Stimulated activated CD8-positive, alpha-beta memory T cell treated with anti-CD3 and anti-CD28 coated beads, Interleukin-4, amount 100 ng/mL, for 48 hours (primary cell): Measurements from ENCODE around the gene SLC2A14.
"Not testable (repeated sequence)": the region's sequence is repeated elsewhere in the genome, so short reads cannot be mapped to it uniquely, and the experiment has no call there.

Source experiments
- DNase-seq: peaks from one replicate; pipeline ENCODE4 v3.0.0-alpha.2; 2020

SLC2A14 gene

DNA sequence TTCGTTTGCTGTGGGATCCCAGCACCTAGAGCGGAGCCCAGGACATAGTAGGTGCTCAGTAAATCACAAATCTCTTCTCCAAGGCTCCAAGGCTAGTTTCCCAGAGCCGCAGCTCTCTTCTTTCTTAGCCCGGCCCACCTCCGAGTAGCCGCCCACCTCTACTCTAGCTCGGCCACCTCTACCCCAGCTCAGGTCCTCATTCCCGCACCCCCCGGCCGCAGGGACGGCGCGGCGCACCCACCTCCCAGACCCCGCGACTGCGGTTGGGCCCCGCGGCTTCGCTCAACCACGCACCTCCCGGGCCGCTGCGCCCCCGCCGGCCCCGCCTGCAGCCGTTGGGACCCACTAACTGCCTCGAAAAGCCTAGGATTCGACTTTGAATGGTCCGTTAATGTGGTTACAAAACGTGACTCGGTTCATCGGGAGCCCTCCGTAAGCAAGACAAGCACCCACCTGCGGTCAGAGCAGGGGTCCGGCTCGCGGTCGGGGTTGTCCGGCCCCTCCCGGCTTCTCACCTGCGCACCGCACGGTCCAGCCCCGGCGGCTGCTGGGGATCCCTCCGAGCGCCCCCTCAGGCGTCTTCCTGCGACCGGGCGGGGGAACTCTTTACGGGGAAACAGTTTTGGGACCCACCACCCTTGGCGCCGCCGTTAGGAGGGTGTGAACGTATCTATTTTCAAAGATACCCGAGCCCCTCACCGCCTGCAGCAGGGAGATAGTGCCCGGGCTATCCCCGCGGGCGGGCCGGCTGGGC, at the start of gene SLC2A14:
SLC2A14 (minus strand) TSS at position 350 of the 754 bp plus-strand sequence. CDS start 3,035 bp downstream, outside the sequence.
- no peak for DNase-seq

DNA sequence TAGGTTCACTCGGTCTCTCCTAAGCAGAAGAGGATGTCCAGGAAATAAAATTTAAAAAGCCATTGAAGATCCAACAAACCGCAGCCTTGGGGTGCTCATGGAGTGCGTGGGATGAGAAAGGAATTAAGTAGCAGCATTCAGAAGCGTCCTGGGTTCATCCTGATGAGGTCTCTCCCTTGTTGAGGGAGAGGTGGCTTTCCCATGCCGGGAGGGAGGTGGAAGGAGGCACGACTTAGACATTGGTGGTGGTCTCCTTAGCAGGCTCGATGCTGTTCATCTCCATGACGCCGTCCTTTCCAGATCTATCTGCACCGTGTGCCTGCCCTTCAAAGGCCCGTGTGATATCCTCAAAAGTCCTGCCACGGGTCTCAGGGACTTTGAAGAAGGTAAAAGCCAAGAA, 48.5 kb upstream of the SLC2A14 start:
- DNase-seq, result not testable (repeated sequence)

DNA sequence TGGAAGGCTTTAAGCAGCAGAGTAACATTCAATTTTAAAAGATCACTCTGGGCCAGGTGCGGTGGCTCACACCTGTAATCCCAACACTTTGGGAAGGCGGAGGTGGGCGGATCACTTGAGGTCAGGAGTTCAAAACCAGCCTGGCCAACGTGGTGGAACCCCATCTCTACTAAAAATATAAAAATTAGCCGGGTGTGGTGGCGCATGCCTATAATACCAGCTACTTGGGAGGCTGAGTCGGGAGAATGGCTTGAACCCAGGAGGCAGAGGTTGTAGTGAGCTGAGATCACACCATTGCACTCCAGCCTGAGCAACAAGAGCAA, 45.5 kb upstream of the SLC2A14 start:
- DNase-seq, result not testable (repeated sequence)

DNA sequence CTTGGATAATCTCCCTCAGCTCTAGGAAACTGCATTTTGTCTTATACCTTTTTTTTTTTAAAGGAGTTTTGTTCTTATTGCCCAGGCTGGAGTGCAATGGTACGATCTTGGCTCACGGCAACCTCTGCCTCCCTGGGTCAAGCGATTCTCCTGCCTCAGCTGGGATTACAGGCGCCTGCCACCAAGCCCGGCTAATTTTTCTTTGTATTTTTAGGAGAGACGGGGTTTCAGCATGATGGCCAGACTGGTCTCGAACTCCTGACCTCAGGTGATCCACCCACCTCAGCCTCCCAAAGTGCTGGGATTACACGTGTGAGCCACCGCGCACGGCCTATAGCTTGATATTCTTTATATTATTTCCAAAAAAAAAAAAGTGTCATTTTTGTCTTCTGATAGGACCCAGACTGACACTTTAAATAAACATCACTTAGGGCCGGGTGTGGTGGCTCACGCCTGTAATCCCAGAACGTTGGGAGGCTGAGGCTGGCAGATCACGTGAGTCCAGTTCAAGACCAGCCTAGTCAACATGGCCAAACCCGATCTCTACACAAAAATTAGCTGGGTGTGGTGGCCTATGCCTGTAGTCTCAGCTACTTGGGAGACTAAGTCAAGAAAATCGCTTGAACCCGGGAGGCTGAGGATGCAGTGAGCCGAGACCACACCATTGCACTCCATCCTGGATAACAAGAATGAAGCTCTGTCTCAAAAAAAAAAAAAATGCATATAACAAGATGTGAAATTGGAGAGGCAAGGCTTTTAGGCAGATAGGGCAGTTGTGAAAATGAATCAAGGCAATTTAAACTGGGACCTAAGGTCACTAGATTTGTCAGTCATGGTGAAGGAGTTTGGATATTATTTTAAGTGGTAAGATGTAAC, 44.9 kb upstream of the SLC2A14 start:
- no peak for DNase-seq

DNA sequence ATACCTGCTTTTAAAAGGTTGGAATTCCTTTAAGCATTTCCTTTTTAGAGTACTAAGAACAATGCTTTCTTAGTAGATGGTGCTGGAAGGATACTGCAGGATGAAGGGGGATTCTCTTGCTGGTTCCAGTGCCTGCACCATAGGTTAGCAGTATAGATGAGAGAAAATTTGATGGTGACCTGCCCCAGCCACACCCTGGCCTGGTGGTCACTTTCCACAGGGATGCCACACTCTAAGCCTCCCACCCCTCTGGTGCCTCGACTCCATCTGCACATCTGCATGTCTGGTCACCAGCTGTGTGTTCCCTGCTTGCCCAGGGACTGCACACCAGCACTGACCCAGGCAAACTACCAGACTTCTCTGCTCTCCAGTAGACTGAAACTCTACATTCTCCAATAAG, 44.2 kb upstream of the SLC2A14 start:
- no peak for DNase-seq

DNA sequence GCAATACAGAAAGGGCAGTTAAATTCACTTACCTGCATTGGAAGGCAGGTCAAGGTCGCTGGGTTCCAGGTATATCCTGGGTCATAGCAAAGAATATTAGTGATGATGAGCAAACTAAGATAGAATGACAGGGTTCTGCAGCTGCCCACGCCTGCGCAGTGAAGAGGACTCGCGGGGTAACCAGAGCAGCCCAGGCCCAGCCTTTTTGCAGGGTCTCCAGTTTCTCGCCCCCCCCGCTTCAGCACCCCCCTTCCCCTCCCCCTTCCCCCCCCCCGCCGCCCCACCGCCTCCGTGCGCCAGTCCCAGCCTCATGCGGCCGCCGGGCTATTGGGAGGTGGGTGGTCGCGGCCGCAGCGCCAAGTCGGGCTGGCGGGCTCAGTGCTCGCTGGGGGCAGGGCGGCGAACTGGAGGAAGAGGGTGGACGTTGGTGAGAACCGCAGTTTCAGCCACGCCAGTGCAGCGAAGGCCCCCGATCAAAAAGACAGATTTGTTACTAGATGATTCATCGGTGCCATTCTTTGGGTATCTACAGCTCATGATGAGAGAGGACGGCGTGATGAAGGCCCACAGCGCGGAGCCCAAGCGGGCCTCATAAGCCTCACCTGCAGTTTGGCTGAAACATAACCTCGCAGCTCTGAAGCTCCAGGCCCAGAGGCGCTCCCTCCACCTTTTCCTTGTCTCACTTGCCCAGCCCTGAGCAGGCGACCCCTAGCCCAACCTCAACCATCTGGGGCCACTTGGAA, 43.1 kb upstream of the SLC2A14 start:
- peak; percentile 67 for DNase-seq

DNA sequence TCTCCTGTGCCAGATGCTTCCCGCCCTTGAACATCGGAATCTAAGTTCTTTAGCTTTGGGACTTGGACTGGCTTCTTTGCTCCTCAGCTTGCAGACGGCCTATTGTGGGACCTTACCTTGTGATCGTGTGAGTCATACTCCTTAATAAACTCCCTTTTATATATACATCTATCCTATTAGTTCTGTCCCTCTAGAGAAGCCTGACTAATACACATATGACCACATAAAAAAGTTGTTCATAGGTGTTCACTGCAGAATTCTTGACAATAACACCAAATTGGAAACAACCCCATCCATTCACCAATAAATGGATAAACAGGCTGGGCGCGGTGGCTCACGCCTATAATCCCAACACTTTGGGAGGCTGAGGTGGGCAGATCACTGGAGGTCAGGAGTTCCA, 37.4 kb upstream of the SLC2A14 start:
- DNase-seq, result not testable (repeated sequence)

DNA sequence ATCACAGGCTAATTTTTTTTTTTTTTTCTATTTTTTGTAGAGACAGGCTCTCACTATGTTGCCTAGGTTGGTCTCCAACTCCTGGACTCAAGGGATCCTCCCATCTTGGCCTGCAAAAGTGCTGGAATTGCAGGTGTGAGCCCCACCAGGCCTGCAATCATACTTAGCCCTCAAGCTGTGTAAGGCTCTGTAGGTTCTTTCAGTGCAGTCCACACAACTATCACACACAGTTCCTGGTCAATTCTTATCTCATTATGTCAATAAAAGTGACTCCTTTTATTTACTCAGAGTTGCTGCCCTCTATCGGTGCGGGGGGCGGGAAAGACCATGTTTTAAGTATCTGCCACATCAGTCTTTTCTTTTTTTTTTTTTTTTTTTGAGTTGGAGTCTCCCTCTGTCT, 34.3 kb upstream of the SLC2A14 start:
- peak; percentile 65 for DNase-seq

DNA sequence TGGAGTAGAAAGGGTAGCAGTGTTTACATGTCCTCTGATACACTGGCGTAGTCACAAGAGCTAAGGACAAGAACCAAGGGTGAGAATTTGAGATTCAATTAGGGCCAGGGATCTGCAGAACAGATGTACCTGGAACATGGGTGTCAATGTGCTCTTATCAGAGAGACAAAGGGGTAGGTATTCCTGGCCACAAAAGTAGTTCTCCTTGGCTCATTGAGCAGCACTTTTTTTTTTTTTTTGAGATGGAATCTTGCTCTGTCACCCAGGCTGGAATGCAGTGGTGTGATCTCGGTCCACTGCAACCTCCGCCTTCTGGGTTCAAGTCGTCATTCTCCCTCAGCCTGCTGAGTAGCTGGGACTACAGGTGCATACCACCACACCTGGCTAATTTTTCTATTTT, 33.6 kb upstream of the SLC2A14 start:
- not testable (repeated sequence) for DNase-seq

DNA sequence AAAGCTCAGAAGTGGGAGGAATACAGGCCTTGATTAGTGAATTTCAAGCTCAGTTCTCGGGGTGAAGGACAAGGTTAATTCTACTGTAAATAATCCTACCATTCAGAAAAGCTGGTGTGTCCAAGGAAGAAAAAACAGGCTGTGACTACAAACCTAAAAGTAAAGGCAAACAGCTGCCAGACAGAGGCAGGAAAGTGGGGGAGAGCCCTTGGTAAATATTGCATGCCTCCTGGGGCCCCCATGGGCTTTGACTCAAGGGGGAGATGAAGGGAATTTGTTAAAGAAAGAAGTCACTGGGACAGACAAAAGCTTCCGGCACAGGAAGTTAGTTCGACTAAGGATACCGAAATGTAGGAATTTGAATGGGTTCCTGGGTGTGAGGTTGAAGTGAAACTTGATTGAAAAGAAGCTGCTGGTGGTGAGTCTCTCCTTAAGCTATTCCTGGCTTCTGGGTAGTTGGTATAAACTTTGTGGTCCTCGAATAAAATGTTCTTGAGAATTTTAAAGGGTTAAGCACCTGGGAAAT, 32.9 kb upstream of the SLC2A14 start:
- DNase-seq, result not testable (repeated sequence)

DNA sequence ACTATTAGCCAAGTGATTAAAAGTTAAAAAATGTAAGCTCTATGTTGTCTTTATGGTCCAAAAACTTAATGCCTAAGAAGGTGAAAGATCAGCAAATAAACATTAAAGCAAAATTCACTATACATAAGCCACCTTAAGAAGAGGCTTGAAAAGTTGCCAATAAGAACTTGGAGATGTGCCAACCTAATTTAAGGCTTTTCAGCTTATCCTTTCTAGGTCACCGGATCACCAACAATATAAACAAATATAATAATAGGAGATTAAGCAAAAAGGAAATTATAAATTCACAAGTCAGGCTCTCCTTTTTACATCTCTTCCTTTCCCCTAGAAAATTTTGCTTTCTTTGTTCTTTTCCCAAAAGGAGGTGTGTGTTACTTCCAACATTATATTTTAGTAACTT, 32.4 kb upstream of the SLC2A14 start:
- no peak for DNase-seq

DNA sequence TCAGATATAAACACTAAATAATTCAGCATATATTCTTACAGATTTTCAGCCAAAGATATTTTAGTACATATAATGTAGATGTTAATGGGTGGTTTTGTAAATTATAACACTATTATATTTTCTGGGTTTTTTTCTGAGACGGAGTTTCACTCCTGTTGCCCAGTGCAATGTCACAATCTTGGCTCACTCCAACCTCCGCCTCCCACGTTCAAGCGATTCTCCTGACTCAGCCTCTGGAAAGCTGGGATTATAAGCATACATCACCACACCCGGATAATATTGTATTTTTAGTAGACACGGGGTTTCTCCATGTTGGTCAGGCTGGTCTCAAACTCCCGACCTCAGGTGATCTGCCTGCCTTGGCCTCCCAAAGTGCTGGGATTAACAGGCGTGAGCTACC, 29.7 kb upstream of the SLC2A14 start:
- DNase-seq, result not testable (repeated sequence)

DNA sequence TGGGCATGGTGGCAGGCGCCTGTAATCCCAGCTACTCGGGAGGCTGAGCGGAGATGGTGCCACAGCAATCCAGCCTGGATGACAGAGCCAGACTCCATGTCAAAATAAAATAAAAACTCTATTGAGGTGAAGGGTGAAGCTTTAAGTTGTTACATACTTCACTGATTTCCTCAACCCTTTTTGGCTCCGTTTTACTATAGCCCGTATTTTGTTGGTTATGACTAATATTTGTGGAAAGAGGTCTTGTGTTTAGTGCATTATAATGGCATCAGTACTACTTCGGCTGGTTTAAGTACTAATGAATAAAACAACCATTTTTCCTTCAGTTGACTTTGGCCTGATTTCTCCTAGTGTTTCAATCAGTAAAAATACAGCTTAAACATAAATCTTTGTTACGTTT, 27.0 kb upstream of the SLC2A14 start:
- no peak for DNase-seq

DNA sequence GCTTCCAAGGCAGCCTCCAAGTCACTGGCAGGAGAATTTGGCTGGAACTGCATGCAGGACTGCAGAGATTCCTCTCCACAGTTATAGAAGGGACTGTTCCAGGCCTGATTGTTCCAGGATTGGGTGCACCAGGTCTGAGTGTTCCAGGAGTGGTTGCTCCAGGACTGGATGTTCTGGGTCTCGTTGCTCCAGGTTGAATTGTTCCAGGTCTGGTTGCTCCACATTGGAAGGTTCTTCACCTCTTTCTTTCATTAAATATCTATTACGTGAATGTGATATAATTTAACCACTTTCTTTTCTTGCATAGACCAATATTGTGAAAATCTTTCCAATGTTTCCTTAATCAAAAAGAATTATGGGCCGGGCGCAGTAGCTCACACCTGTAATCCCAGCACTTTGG, 24.0 kb upstream of the SLC2A14 start:
- DNase-seq, result not testable (repeated sequence)

DNA sequence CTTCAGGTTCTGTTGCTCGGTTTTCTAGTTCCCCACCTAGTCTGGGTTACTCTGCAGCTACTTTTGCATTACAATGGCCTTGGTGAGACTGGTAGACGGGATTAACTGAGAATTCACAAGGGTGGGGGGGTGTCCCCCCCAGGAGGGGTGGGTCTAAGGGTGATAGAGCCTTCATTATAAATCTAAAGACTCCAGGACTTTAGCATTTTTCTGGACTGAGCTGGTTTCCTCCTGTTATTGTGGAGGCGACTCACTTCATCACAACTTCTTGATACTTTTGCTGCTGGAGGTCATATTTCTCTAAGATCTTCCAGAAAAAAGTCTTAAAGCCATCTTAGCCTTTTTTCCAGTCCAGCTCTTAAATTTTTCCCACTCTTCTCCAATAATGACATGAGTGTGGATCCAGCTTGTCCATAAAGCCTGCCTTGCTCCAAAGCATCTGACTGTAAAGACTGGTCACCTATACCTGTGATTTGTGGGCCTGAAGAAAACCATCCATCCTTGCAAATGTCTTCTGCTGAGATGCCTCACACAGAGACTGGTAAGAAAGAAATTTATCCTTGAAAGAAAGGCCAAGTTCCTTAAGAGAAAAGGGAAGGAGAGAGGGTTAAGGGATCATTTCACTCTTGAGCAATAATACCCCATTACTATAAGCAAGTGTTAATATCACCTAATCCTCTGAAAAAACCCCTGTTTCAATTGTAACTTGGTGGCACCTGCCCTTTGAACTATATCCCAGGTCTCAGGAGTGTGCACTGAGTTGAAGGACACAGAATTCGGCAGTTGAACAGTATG, 19.7 kb upstream of the SLC2A14 start:
- no peak for DNase-seq

DNA sequence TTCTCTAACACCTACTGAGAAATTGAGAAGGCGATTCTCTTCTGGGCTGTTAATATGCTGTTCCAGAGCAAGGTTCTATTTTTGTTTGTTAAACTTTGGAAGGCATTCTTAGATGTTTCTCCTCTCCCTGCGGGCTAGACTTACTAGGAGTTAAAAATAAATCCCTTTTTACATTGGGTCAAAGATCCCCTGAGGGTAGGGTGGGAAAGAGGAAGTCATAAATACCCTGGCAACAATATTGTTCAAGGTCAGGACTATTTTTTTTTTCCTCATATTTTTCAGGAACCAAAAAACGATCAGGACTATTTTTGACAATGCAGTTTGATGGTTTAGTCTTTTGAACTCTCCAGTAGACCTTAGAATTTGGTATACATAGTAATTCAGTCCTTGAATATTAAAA, 12.0 kb upstream of the SLC2A14 start:
- DNase-seq, result no peak

DNA sequence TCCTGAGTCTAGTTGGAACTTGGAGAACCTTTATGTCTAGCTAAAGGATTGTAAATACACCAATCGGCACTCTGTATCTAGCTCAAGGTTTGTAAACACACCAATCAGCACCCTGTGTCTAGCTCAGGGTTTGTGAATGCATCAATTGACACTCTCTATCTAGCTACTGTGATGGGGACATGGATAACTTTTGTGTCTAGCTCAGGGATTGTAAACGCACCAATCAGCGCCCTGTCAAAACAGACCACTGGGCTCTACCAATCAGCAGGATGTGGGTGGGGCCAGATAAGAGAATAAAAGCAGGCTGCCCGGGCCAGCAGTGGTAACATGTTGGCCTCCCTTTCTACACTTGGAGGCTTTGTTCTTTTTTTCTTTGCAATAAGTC, 9.0 kb upstream of the SLC2A14 start:
- DNase-seq, result not testable (repeated sequence)

DNA sequence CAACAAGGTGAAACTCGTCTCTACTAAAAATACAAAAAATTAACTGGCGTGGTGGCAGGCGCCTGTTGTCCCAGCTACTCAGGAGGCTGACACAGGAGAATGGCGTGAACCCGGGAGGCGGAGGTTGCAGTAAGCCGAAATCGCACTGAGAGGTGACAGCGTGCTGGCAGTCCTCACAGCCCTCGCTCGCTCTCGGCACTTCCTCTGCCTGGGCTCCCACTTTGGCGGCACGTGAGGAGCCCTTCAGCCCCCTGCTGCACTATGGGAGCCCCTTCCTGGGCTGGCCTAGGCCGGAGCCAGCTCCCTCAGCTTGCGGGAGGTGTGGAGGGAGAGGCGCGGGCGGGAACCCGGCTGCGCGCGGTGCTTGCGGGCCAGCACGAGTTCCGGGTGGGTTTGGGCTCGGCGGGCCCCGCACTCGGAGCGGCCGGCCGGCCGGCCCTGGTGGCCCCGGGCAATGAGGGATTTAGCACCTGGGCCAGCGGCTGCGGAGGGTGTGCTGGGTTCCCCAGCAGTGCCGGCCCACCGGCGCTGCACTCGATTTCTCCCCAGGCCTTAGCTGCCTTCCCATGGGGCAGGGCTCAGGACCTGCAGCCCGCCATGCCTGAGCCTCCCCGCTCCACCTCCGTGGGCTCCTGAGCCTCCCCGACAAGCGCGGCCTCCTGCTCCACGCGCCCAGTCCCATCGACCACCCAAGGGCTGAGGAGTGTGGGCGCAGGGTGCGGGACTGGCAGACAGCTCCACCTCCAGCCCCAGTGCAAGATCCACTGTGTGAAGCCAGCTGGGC, 8.4 kb upstream of the SLC2A14 start:
- not testable (repeated sequence) for DNase-seq

DNA sequence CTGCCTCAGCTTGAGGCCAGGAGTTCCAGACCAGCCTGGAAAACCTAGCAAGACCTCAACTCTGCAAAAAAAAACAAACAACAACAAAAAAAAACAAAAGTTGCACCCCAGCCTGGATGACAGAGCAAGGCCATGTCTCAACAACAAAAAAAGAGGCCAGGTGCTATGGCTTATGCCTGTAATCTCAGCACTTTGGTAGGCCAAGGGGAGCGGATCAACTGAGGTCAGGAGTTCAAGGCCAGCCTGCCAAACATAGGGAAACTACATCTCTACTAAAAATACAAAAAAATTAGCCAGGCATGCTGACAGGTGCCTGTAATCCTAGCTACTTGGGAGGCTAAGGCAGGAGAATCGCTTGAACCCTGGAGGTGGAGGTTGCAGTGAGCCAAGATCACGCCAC, 6.5 kb upstream of the SLC2A14 start:
- no peak for DNase-seq

DNA sequence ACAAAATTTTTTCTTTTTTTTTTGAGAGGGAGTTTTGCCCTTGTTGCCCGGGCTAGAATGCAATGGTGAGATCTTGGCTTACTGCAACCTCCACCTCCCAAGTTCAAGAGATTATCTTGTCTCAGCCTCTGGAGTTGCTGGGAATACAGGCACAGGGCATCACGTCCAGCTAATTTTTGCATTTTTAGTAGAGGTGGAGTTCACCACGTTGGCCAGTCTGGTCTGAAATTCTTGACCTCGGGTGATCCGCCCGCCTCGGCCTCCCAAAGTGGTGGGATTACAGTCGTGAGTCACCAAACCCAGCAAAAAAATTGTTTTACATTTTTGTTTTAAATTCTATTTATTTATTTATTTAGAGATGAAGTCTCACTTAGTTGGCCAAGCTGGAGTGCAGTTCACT, 4.7 kb upstream of the SLC2A14 start:
- DNase-seq, result no peak

DNA sequence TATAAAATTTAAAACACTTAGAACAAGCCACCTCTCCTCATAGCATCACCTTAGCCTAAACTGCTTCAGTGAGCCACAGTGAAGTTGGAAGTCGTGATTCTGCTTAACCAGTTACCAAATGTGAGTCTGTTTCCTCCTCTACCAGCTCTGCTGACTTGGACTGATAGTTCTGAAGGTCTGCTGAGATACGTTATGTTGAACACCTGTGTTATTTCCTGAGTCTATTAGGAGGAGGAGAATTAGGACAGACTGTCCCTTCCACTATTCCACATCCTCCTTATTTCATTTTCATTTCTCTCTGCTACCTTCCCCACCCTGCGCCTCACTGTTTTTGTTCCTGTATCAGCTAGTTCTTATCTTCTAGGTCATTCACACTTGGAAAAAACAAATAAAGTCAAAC, 2.4 kb downstream of the SLC2A14 start:
- no peak for DNase-seq

DNA sequence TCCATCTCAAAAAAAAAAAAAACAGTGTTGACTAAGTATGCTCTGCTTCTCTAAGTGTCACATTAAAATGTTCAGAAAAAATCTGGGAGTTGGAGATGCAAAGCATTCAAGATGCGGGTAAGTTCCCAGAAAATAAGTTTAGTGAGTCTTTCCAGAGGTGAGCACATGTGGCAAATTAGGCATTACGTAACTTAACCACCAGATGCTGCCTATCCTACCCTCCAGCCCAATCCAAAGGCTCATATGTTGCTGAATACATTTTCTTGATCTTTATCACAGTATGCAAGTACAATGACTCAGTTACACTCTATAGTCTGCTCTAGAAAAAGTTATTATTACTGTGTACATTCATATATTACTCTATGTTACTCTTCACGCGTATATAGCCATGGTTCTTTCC, 3.6 kb downstream of the SLC2A14 start:
- DNase-seq, result no peak
